HG02852 (cell line): ENCODE data around the gene VWA2.
A peak's percentile ranks its signal among the peaks of the same experiment; 100 is the strongest.

ENCODE experiments used
- ATAC-seq: cut with Tn5 transposase; IDR thresholded peaks from one replicate; pipeline ENCODE4 v1.9.1; 2021; ENCODE audit warnings: mild to moderate bottlenecking, moderate library complexity; ENCODE audit not compliant: unreplicated experiment

VWA2 gene

DNA sequence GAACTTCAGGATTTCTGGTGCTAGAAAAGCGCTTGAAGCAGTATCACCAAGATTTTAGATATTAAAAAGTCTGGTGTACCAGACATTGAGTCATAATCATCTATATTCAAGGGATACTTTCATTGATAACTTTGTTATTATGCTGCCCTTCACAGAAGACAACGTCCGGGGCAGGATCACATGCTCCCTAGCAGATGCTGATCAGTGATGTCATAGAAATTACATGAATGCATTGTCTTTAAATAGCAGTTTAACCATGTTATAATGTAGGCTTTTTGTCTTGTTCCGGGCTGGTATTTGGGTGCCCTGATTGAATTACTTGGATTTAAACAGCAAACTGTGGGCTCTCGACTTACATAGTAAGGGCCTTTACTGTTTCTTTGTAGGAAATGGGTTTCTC is 54.0 kb downstream of the VWA2 start:
- no peak for ATAC-seq

DNA sequence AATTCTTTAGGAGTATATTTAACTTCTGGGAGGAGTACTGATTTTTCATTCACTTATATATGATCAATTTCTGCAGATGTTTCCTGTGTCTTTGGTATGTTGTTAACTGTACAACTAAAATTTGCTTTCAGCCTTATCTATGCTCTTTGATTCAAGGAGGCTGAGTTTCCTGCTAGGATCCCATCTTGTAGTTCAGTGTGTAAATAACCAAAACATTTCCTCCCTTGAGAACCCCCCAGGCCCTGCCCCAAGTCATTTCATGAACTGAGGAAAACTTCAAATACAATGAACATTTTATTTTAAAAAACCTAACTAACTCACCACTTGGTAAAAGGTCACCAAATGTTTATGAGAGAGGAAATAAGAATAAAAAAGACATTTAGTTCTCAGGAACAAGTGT is 55.5 kb downstream of the VWA2 start:
- no peak for ATAC-seq

DNA sequence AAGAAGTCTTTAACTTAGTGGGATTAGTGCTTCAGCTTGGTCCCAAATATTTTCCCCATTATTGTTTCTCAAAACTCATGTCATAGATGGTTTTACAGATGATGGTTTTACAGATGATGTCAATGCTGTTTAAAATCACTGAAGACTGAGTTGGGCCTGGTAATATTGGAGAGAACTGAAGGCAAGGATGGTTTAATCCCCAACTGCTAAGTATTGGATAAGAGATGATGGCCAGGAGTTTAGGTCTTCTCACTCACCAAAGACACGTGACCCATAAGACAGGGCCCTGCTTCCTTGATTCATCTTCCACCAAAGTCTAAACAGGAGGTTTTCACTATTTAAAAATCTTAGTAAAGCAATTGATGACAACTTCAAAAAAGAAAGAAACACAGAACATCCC is 56.3 kb downstream of the VWA2 start:
- ATAC-seq: no peak

- ATAC-seq: no peak
These were observed 58.2 kb downstream of the VWA2 start for GRCh38 chr10:114297136-114297705.

DNA sequence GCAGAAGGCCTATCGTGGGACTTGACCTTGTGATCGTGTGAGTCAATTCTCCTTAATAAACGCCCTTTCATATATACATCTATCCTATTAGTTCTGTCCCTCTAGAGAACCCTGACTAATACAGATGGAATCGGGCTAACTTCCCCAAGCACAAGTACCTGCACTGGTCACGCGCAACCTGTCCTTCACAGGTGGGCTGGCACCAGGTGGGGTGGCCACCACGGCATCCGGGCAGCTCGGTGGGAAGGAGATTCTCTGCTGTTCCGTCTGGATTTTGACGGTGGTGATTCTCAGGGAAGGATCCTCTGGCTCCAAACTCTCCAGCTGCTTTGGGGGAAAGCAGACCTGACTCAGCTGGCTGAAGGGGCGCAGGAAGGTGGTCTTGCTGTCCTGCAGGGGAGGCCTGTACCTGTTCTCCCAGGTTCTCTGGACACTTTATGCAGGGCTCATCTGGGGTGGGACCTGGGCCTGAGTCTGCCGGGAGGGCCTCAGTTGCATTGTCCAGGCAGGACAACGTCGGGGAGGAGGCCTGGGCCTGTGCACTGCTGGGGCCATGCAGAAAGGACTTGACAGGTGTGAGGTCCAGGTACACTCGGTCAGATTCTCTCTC is 61.1 kb downstream of the VWA2 start:
- no peak for ATAC-seq

GRCh38 chr10:114301177-114301576 is 62.1 kb downstream of the VWA2 start:
- no peak for ATAC-seq

DNA sequence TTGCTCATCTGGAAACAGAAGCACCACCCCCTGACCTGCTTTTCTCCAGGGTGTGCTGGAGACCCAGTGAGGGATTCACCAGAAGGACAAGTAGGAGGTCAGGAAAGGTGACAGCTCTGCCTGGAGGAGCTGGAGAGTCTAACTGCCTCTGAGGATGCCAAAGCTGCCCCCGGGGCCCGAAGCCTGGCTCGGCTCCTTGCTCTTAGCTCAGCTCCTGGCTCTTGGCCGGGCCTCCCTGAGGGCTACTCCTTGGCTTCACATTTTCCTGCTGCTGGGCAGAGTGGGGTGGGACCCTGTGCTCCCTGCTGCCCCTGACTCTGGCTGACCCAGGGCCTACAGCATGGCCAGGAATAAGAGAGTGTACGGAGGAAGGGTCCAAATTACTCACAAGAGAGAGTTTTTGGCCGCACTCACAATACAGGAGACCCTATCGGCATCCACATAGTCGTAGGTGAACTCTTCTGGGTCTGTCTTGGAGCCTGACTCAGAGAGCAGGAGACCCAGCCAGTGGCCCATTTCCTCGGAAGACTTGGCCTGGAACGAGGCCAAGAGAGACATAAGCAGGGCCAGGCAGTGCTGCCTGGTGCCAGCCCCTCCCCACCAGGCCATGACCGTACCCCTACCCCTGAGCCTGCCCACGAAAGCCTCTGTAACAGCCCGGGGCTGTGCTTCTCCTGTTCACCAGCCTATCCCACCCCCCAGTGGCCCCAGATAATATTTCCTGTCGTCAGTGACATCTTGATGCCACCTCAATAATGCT is 63.1 kb downstream of the VWA2 start:
- ATAC-seq: no peak

DNA sequence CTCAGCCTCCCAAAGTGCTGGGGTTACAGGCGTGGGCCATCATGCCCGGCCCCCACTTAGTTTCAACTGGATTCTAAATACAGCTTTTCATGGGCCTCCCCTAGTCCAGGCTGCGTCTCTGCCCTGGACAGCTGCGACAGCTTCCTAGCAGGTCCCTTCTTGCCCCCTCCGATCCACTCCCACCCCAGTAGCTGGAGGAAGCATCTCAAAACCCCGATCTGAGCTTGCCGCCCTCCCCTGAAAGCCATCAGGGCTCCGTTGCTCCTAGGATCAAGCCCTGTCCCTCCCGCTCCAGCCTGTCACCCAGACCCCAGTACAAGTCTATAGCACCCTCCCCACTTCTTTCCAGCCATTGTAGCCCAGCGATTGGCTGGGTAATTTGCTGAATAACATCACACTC is 64.5 kb downstream of the VWA2 start:
- ATAC-seq: peak; percentile 1

- ATAC-seq: peak; percentile 74
These were observed 65.0 kb downstream of the VWA2 start for GRCh38 chr10:114304017-114304570.

DNA sequence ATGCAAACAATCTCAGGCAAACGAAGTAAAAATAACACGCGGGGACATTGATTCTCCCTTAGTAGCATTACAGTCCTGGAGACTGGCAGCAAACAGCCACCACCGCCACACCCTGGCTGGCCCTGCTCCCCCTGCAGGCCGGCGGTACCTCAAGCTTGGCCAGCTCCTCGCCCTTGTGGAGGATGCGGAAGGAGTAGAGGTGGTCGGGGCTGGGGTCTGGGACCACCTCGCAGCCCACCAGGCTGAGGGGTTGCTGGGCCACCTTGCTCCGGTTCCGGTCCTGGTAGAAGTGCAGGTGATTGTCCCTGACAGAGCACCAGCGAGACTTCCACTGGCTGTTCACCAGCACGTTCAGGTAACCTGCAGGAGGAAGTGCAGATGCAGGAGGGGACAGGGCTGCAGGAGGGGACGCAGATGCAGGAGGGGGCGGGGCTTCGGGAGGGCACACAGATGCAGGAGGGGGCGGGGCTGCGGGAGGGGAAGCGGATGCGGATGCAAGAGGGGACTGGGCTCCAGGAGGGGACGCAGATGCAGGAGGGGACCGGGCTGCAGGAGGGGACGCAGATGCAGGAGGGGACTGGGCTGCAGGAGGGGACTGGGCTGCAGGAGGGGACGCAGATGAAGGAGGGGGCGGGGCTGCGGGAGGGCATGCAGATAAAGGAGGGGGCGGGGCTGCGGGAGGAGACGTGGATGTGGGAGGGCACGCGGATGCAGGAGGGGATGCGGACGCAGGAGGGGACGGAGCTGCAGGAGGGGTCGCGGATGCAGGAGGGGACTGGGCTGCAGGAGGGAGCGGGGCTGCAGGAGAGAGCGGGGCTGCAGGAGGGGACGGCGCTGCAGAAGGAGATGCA is 65.7 kb downstream of the VWA2 start:
- peak; percentile 56 for ATAC-seq

DNA sequence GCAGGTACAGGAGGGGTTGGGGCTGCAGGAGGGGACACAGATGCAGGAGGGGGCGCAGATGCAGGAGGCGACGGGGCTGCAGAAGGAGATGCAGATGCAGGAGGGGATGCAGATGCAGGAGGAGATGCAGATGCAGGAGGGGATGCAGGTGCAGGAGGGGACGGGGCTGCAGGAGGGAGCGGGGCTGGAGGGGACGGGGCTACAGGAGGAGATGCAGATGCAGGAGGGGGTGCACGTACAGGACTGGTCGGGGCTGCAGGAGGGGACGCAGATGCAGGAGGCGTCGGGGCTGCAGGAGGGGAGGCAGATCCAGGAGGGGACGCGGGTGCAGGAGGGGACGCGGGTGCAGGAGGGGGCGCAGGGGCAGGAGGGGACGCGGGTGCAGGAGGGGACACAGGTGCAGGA is 66.5 kb downstream of the VWA2 start:
- no peak for ATAC-seq

DNA sequence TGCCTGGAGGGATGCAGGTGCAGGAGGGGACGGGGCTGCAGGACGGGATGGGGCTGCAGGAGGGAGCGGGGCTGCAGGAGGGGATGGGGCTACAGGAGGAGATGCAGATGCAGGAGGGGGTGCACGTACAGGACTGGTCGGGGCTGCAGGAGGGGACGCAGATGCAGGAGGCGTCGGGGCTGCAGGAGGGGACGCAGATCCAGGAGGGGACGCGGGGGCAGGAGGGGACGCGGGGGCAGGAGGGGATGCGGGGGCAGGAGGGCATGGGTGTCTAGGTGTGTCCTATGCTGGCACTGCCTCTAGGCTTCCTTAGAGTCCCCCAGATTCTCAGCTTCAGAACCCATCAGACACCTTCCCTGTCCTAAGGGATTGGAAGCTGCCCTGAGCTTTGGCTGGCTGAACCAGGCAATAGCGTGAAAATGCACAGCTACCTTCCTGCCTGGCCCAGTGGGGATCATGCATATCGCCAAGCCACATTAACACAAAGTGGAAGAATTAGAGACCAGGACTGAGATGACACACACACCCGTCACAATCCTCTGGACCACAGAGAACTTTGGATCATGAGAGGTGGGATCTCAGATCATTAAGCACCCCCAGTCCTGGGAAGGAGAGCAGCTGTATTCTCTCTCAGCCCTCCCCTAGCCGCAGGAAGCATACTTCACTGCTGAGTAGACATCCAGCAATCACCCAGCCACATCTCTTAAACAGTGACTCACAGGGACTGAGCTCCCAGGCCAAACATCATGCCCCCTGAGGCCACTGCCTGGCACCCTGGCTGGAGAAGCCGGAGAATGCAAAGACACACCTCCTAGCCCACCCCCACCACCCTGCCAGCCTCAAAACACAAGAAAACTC is 67.3 kb downstream of the VWA2 start:
- no peak for ATAC-seq

GRCh38 chr10:114307731-114308130 is 68.7 kb downstream of the VWA2 start:
- ATAC-seq: no peak

GRCh38 chr10:114308531-114309363 is 69.7 kb downstream of the VWA2 start:
- ATAC-seq: no peak

- no peak for ATAC-seq
These were observed 70.3 kb downstream of the VWA2 start for GRCh38 chr10:114309364-114309651.

- ATAC-seq: no peak
These were observed 71.3 kb downstream of the VWA2 start for GRCh38 chr10:114310346-114310745.

- ATAC-seq: no peak
These were observed 72.0 kb downstream of the VWA2 start for GRCh38 chr10:114311023-114311422.

DNA sequence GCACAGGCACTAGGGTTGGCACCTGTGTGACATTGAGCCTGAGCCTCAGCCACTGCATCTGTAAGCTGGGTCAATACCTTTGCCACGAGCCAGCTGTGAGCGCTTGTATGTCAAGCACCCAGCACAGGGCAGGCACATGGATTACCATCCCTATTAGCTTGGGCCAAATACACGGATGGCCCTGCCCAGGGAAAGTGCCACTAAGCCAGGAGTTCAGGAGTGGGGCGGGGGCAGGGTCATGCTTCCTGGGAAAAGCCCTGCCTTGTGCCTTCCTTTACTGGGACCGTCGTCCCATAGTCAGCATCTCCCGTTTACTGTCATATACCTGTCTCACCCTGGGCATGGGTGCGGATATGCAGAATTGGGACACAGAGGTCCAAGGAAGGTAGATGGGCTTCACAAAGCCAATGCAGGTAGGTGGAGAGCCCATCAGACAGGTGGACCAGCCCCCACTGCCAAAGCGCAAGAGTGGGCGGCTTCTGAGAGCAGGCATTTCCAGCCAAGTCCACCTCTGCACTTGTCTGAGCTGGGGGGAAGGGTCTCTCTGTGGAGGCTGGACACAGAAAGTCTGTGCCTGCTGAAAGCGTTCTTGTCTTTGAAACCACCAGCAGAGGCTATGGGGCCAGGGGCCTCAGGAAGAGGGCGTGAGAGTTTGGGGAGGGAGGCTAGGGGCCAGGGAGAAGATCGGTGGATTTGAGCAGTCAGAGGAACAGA is 72.6 kb downstream of the VWA2 start:
- no peak for ATAC-seq

DNA sequence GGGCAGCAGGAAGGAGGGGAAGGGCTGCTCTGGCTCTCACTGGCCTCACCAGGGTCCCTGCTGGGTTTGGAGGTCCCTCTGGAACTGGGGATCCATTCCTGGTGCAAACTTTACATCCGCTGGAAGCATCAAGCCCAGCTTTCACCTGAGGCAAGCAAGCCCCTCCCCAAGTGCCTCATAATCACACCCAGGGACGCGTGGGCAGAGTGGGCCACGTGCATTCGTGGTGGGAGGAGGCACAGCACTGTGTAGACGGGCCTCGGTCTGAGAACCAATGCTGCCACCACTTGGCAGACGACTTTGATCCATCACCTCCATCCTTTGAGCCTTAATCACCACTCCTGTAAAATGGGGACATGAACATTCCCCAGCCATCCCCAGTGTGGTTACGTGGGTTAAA is 74.1 kb downstream of the VWA2 start:
- no peak for ATAC-seq
